IPS-18a (cell line): ENCODE results near the gene TC2N.

ENCODE experiments used
- H3K27ac ChIP-seq: one replicate; pipeline ENCODE4 v1.5.1; 2013; ENCODE audit warnings: low read length
- H3K27me3 ChIP-seq: one replicate; pipeline ENCODE4 v1.6.1; 2013; ENCODE audit warnings: mild to moderate bottlenecking, low read length; ENCODE audit not compliant: control insufficient read depth, insufficient read depth
- H3K36me3 ChIP-seq: one replicate; pipeline ENCODE4 v1.6.1; 2013; ENCODE audit warnings: low read depth, low read length; ENCODE audit not compliant: control insufficient read depth
- H3K4me1 ChIP-seq: one replicate; pipeline ENCODE4 v1.6.1; 2013; ENCODE audit warnings: low read depth, low read length; ENCODE audit not compliant: control insufficient read depth
- H3K4me3 ChIP-seq: one replicate; pipeline ENCODE4 v1.5.1; 2013; ENCODE audit warnings: low read length
- H3K9ac ChIP-seq: one replicate; pipeline ENCODE4 v1.6.1; 2013; ENCODE audit warnings: mild to moderate bottlenecking, low read length, moderate library complexity
- H3K9me3 ChIP-seq: one replicate; pipeline ENCODE4 v1.6.1; 2013; ENCODE audit warnings: low read depth, low read length; ENCODE audit not compliant: control insufficient read depth

TC2N gene

GRCh38 chr14:91867316-91867988 lies at the start of gene TC2N:
TC2N (minus strand) TSS chr14:91867536; CDS start chr14:91813769, 53,767 bp downstream.
- H3K27ac ChIP-seq: no peak within 1 kb of the TSS
- H3K36me3 ChIP-seq: no peaks in the 10 kb centered on the region
- H3K4me1 ChIP-seq: peaks cover 4% of the 10 kb centered on the region
- no peak within 1 kb of the TSS for H3K9ac ChIP-seq
- no peaks in the 10 kb centered on the region for H3K9me3 ChIP-seq
- no peaks in the 10 kb centered on the region for H3K27me3 ChIP-seq
- no peak within 1 kb of the TSS for H3K4me3 ChIP-seq

GRCh38 chr14:91912035-91912434 lies 44.7 kb upstream of the TC2N start:
- Histone ChIP-seq H3K36me3 (no peaks in the 10 kb centered on the region), H3K27ac (no peak overlapping the region), H3K4me3 (no peak overlapping the region), H3K4me1 (no peaks in the 10 kb centered on the region), H3K9me3 (no peaks in the 10 kb centered on the region), H3K9ac (no peak overlapping the region), H3K27me3 (no peaks in the 10 kb centered on the region)

- H3K9ac ChIP-seq: no peak overlapping the region
These were observed 44.2 kb upstream of the TC2N start for GRCh38 chr14:91911474-91912032.

GRCh38 chr14:91910196-91910595 lies 42.9 kb upstream of the TC2N start:
- Histone ChIP-seq H3K36me3 (no peaks in the 10 kb centered on the region), H3K4me1 (no peaks in the 10 kb centered on the region), H3K9ac (no peak overlapping the region), H3K27ac (no peak overlapping the region), H3K4me3 (no peak overlapping the region), H3K9me3 (no peaks in the 10 kb centered on the region), H3K27me3 (no peaks in the 10 kb centered on the region)

More at GRCh38 chr14:91911474-91912032, 44.2 kb upstream of the TC2N start:
- Histone ChIP-seq H3K9me3 (no peaks in the 10 kb centered on the region), H3K27ac (no peak overlapping the region), H3K36me3 (no peaks in the 10 kb centered on the region), H3K4me3 (no peak overlapping the region), H3K4me1 (no peaks in the 10 kb centered on the region), H3K27me3 (no peaks in the 10 kb centered on the region)

- no peak overlapping the region for H3K9ac ChIP-seq
- H3K9me3 ChIP-seq: no peaks in the 10 kb centered on the region
- H3K4me3 ChIP-seq: no peak overlapping the region
- H3K36me3 ChIP-seq: no peaks in the 10 kb centered on the region
- no peak overlapping the region for H3K27ac ChIP-seq
- no peaks in the 10 kb centered on the region for H3K4me1 ChIP-seq
- no peaks in the 10 kb centered on the region for H3K27me3 ChIP-seq
These were observed 39.0 kb upstream of the TC2N start for GRCh38 chr14:91906374-91906773.

- H3K4me3 ChIP-seq: no peak overlapping the region
- no peaks in the 10 kb centered on the region for H3K4me1 ChIP-seq
- H3K27me3 ChIP-seq: no peaks in the 10 kb centered on the region
These were observed 37.8 kb upstream of the TC2N start for GRCh38 chr14:91904956-91905645.

GRCh38 chr14:91904483-91904882 lies 37.1 kb upstream of the TC2N start:
- no peak overlapping the region for H3K4me3 ChIP-seq
- no peak overlapping the region for H3K9ac ChIP-seq
- no peaks in the 10 kb centered on the region for H3K36me3 ChIP-seq
- H3K27me3 ChIP-seq: no peaks in the 10 kb centered on the region
- H3K4me1 ChIP-seq: no peaks in the 10 kb centered on the region
- no peaks in the 10 kb centered on the region for H3K9me3 ChIP-seq
- H3K27ac ChIP-seq: no peak overlapping the region

More at GRCh38 chr14:91904956-91905645, 37.8 kb upstream of the TC2N start:
- Histone ChIP-seq H3K9me3 (no peaks in the 10 kb centered on the region), H3K9ac (no peak overlapping the region), H3K36me3 (no peaks in the 10 kb centered on the region), H3K27ac (no peak overlapping the region)

GRCh38 chr14:91903070-91903469 lies 35.7 kb upstream of the TC2N start:
- H3K36me3 ChIP-seq: no peaks in the 10 kb centered on the region
- no peaks in the 10 kb centered on the region for H3K9me3 ChIP-seq
- no peak overlapping the region for H3K27ac ChIP-seq

GRCh38 chr14:91902336-91902735 lies 35.0 kb upstream of the TC2N start:
- Histone ChIP-seq H3K27me3 (no peaks in the 10 kb centered on the region), H3K9ac (no peak overlapping the region), H3K4me1 (peaks cover 5% of the 10 kb centered on the region), H3K4me3 (no peak overlapping the region), H3K27ac (no peak overlapping the region), H3K9me3 (no peaks in the 10 kb centered on the region), H3K36me3 (no peaks in the 10 kb centered on the region)

More at GRCh38 chr14:91903070-91903469, 35.7 kb upstream of the TC2N start:
- Histone ChIP-seq H3K27me3 (no peaks in the 10 kb centered on the region), H3K4me1 (no peaks in the 10 kb centered on the region), H3K4me3 (no peak overlapping the region), H3K9ac (no peak overlapping the region)

GRCh38 chr14:91901449-91902226 lies 34.3 kb upstream of the TC2N start:
- H3K4me3 ChIP-seq: no peak overlapping the region
- H3K27me3 ChIP-seq: no peaks in the 10 kb centered on the region
- peaks cover 9% of the 10 kb centered on the region for H3K4me1 ChIP-seq
- H3K9me3 ChIP-seq: no peaks in the 10 kb centered on the region
- no peak overlapping the region for H3K9ac ChIP-seq
- no peaks in the 10 kb centered on the region for H3K36me3 ChIP-seq
- no peak overlapping the region for H3K27ac ChIP-seq

GRCh38 chr14:91899806-91900205 lies 32.5 kb upstream of the TC2N start:
- H3K9me3 ChIP-seq: no peaks in the 10 kb centered on the region
- no peak overlapping the region for H3K4me3 ChIP-seq
- no peaks in the 10 kb centered on the region for H3K27me3 ChIP-seq
- H3K27ac ChIP-seq: no peak overlapping the region
- peaks cover 9% of the 10 kb centered on the region for H3K4me1 ChIP-seq
- no peaks in the 10 kb centered on the region for H3K36me3 ChIP-seq
- H3K9ac ChIP-seq: no peak overlapping the region
